HFFc6 (cell line): ENCODE data around the gene PARD3B. TPM values are rescaled to one million over a fixed set of nuclear protein-coding genes. Genes with fewer than 3 reads are reported as not detected.
A peak's percentile ranks its signal among the peaks of the same experiment; 100 is the strongest.

ENCODE experiments used
- DNase-seq: peaks from one replicate; pipeline ENCODE4 v3.0.0-alpha.2; 2018
- H3K27ac Mint-ChIP-seq: 2 replicates; pipeline ENCODE4 v1.8.0; 2020; ENCODE audit warnings: mild to moderate bottlenecking, mixed read lengths
- H3K27me3 Mint-ChIP-seq: 2 replicates; pipeline ENCODE4 v1.8.0; 2021; ENCODE audit warnings: mild to moderate bottlenecking, moderate library complexity, mixed read lengths; ENCODE audit not compliant: insufficient read depth
- H3K36me3 Mint-ChIP-seq: 2 replicates; pipeline ENCODE4 v1.8.0; 2021; ENCODE audit warnings: low read depth, mixed read lengths
- H3K4me1 Mint-ChIP-seq: 2 replicates; pipeline ENCODE4 v1.8.0; 2020; ENCODE audit warnings: low read depth, mixed read lengths
- H3K4me3 Mint-ChIP-seq: 2 replicates; pipeline ENCODE4 v1.8.0; 2020; ENCODE audit warnings: mild to moderate bottlenecking, moderate library complexity, mixed read lengths
- H3K9me3 Mint-ChIP-seq: 2 replicates; pipeline ENCODE4 v1.8.0; 2020; ENCODE audit warnings: mild to moderate bottlenecking, mixed read lengths
- total RNA-seq, 6 experiments: library from RNA; stranded (reverse); fragmentation: NEBNext Ultra II Directional; extraction: Animal tissue kit (Norgen Biotek cat#: 25700); gene quantifications; 2 replicates in 1 of 6; 3 replicates in 5 of 6; pipeline ENCODE4 v1.2.3, GENCODE V29; 2021
- TF ChIP-seq, protein P1 (sequence below): fragments of 200-600 bp; sonication (generic); IDR thresholded peaks from 2 replicates; pipeline ENCODE4 v1.5.0; 2021; ENCODE audit warnings: antibody characterized with exemption, mild to moderate bottlenecking

Gene PARD3B
- total RNA-seq, 6 experiments from 2014 or later, result 14.0 to 22.4 (median 15.3) TPM

DNA sequence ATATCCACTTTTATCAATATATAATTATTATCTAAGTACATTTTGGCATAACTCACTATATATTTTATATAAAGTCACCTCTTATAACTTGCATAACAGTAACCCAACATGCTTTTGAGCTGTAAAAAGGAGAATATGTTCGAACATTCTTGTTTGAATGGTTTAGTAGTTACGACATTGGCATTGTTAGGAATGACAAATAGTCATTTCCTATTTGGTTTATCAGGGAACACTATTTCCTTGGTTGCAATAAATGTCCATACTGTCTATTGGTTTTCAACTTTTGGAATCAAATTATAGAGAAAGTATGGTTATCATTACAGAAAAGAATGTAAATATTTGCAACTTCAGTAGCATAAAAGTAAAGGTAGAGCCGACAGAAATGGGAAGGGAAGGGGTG, 124.1 kb downstream of the PARD3B start:
- H3K4me1 Mint-ChIP-seq, result peaks cover 20% of the 10 kb centered on the region
- H3K4me3 Mint-ChIP-seq, result peak overlapping the region; percentile 50; the same call in 1 of the 2 replicates
- peaks cover 3% of the 10 kb centered on the region for H3K27me3 Mint-ChIP-seq
- H3K9me3 Mint-ChIP-seq, result no peaks in the 10 kb centered on the region
- peaks cover 19% of the 10 kb centered on the region for H3K36me3 Mint-ChIP-seq
- DNase-seq, result no peak
- H3K27ac Mint-ChIP-seq, result peak overlapping the region; percentile 51
- TF ChIP-seq, protein P1, sequence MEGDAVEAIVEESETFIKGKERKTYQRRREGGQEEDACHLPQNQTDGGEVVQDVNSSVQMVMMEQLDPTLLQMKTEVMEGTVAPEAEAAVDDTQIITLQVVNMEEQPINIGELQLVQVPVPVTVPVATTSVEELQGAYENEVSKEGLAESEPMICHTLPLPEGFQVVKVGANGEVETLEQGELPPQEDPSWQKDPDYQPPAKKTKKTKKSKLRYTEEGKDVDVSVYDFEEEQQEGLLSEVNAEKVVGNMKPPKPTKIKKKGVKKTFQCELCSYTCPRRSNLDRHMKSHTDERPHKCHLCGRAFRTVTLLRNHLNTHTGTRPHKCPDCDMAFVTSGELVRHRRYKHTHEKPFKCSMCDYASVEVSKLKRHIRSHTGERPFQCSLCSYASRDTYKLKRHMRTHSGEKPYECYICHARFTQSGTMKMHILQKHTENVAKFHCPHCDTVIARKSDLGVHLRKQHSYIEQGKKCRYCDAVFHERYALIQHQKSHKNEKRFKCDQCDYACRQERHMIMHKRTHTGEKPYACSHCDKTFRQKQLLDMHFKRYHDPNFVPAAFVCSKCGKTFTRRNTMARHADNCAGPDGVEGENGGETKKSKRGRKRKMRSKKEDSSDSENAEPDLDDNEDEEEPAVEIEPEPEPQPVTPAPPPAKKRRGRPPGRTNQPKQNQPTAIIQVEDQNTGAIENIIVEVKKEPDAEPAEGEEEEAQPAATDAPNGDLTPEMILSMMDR, result no peak

DNA sequence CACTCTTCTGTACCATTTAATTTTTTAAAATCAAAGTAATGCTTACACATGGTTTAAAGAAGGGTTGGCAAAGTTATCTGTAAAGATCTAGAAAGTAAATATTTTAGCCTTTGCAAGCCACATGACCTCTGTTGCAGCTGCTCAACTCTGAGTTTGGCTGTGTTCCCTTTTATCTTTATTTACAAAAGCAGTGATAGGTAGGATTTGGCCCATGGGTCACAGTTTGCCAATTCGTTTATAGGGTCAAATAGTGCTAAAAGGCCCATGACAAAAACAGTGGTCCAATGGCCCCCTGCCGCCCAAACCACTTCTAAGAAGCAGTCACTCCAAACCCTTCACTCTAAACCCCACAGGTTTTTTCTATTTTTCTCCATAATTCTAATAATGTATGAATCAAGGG, 124.8 kb downstream of the PARD3B start:
- Mint-ChIP-seq H3K27ac (peak overlapping the region; percentile 51; the same call in 1 of the 2 replicates), H3K9me3 (no peaks in the 10 kb centered on the region), H3K4me1 (peaks cover 24% of the 10 kb centered on the region), H3K4me3 (no peak overlapping the region), H3K36me3 (peaks cover 19% of the 10 kb centered on the region), H3K27me3 (peaks cover 3% of the 10 kb centered on the region)
- DNase-seq, result no peak
- TF ChIP-seq, protein P1, result no peak

DNA sequence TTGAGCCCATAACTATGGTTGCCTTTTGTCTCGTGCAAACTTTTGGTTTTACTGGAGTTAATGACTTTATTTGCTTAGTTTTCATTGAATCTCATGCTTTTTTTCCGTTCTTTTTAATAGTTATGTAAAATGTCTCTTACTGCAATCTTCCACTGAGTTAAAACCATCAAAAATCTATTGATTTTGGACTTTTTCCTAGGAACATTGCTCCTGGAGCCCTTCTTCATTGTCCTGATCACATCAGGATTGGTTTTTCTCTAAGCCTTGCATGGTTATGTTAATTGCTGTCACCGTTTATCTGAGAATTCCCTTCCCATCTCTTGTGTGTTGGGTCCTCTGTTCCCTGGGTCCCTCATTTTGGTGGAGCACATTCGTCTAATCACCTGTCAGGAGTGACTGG, 125.5 kb downstream of the PARD3B start:
- Mint-ChIP-seq H3K27ac (no peak overlapping the region), H3K4me3 (no peak overlapping the region), H3K27me3 (peaks cover 3% of the 10 kb centered on the region), H3K9me3 (no peaks in the 10 kb centered on the region), H3K4me1 (peaks cover 24% of the 10 kb centered on the region), H3K36me3 (peaks cover 19% of the 10 kb centered on the region)
- TF ChIP-seq, protein P1, result no peak
- no peak for DNase-seq

DNA sequence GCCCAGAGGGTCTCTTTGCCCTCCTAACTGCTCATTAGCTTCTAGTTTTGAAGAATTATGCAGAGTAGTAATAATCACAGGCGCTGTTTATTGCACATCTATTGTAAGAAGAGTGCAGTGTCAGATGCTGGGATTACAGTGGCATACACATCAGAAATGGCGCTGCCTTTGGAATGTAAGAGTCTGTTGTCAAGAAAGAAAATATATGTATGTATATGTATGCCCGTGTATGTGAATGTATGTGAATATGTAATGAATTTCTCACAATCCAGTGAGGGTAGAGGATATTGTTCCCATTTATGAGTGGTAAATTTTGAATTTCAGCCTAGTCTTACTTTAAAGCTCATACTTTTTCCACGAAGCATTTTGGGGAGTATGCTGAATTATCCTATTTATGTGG, 127.5 kb downstream of the PARD3B start:
- no peak overlapping the region for H3K27ac Mint-ChIP-seq
- H3K9me3 Mint-ChIP-seq, result no peaks in the 10 kb centered on the region
- TF ChIP-seq, protein P1, result no peak
- peaks cover 24% of the 10 kb centered on the region for H3K4me1 Mint-ChIP-seq
- H3K36me3 Mint-ChIP-seq, result peaks cover 19% of the 10 kb centered on the region
- peaks cover 3% of the 10 kb centered on the region for H3K27me3 Mint-ChIP-seq
- no peak for DNase-seq
- no peak overlapping the region for H3K4me3 Mint-ChIP-seq

DNA sequence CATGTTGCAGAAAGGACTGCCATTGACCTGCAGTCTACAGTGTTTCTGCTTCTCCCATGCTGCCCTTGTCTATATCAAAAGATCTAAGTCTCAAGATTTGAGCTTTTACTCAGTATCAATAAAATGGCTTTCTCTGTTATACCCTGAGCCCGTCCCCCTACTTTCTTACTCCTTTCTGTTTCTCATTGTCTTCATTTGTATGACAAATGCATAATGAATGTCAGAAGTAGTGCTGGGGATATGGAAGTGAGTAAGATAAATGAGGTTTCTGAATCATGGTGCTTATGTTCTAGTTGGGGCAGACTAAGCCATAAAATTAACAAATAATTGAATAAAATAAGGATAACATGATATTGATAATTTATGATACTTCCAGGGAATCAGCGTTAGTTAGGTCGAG, 128.6 kb downstream of the PARD3B start:
- H3K27me3 Mint-ChIP-seq, result peaks cover 6% of the 10 kb centered on the region
- peak overlapping the region; percentile 82 for H3K27ac Mint-ChIP-seq
- TF ChIP-seq, protein P1, result no peak
- DNase-seq, result peak; percentile 66
- peak overlapping the region; percentile 73 for H3K4me3 Mint-ChIP-seq
- no peaks in the 10 kb centered on the region for H3K9me3 Mint-ChIP-seq
- H3K4me1 Mint-ChIP-seq, result peaks cover 24% of the 10 kb centered on the region
- H3K36me3 Mint-ChIP-seq, result peaks cover 19% of the 10 kb centered on the region

DNA sequence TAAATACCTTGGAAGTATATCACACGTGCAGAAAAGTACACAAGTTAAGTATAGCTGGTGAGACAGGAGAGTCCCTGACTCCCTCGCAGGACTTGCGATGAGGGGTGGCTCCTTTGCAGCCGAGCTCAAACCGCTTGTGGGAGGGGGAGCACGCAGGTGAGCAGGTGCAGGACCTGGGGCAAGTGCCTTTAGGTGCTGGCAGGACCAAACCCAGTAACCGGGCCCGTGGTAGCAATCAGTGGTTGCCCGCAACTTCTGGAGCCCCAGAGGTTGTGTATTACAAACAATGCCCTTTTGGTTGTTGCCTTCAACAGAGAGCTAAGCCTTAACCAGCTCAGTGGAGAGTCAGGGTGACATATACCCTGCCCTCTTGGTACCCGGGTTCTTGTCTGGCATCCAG, 132.8 kb downstream of the PARD3B start:
- TF ChIP-seq, protein P1, result no peak
- no peaks in the 10 kb centered on the region for H3K9me3 Mint-ChIP-seq
- H3K36me3 Mint-ChIP-seq, result 0 out of 2 replicates have a peak, but pooled peaks cover 6% of the 10 kb centered on the region
- no peak overlapping the region for H3K27ac Mint-ChIP-seq
- no peak overlapping the region for H3K4me3 Mint-ChIP-seq
- DNase-seq, result no peak
- H3K4me1 Mint-ChIP-seq, result peaks cover 51% of the 10 kb centered on the region
- peaks cover 3% of the 10 kb centered on the region for H3K27me3 Mint-ChIP-seq
